ENCODE measurements around the gene SPAAR. TPM values are rescaled to one million over a fixed set of nuclear protein-coding genes. Genes with fewer than 3 reads are reported as not detected.

The SPAAR gene
- total RNA-seq, 1 donor from 2014 or later, result 0.49 TPM

- Histone ChIP-seq H3K27ac (no peak overlapping the region), H3K27me3 (no peaks in the 10 kb centered on the region), H3K36me3 (no peaks in the 10 kb centered on the region), H3K4me3 (no peak overlapping the region), H3K4me1 (peaks cover 7% of the 10 kb centered on the region), H3K9me3 (no peaks in the 10 kb centered on the region)
- intact Hi-C loops (cut with DNase I), result loop anchor here (5.0 kb wide), 1 partner anchor 38 kb away; the partner anchor contains the start of genes HRCT1 and SPAAR
- TF ChIP-seq POLR2AphosphoS5 (IDR thresholded peaks at IDR 0.05; ENCODE audit: insufficient read depth in 1 of 2, low read depth in 1 of 2) (peak in 1 of 2 donors; percentile 15), POLR2A (IDR thresholded peaks at IDR 0.05) (no peak)
- TF ChIP-seq, protein P1, sequence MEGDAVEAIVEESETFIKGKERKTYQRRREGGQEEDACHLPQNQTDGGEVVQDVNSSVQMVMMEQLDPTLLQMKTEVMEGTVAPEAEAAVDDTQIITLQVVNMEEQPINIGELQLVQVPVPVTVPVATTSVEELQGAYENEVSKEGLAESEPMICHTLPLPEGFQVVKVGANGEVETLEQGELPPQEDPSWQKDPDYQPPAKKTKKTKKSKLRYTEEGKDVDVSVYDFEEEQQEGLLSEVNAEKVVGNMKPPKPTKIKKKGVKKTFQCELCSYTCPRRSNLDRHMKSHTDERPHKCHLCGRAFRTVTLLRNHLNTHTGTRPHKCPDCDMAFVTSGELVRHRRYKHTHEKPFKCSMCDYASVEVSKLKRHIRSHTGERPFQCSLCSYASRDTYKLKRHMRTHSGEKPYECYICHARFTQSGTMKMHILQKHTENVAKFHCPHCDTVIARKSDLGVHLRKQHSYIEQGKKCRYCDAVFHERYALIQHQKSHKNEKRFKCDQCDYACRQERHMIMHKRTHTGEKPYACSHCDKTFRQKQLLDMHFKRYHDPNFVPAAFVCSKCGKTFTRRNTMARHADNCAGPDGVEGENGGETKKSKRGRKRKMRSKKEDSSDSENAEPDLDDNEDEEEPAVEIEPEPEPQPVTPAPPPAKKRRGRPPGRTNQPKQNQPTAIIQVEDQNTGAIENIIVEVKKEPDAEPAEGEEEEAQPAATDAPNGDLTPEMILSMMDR (IDR thresholded peaks at IDR 0.05), result peak; percentile 77 to 86 (median 82)
- DNase-seq (ENCODE audit: extremely low spot score in 2 of 2), result no peak
Measured at GRCh38 chr9:35945341-35946018, 36.2 kb downstream of the SPAAR start.

- Histone ChIP-seq H3K9me3 (no peaks in the 10 kb centered on the region), H3K27me3 (no peaks in the 10 kb centered on the region), H3K27ac (no peak overlapping the region), H3K4me1 (peaks cover 7% of the 10 kb centered on the region), H3K36me3 (no peaks in the 10 kb centered on the region), H3K4me3 (no peak overlapping the region)
- intact Hi-C loops (cut with DNase I), result loop anchor here (5.0 kb wide), 1 partner anchor 41 kb away; the partner anchor contains the start of genes HRCT1 and SPAAR
- TF ChIP-seq POLR2AphosphoS5 (IDR thresholded peaks at IDR 0.05; ENCODE audit: insufficient read depth in 1 of 2, low read depth in 1 of 2) (no peak), POLR2A (IDR thresholded peaks at IDR 0.05) (no peak)
- TF ChIP-seq, protein P1 (IDR thresholded peaks at IDR 0.05), result no peak
- no peak for DNase-seq (ENCODE audit: extremely low spot score in 2 of 2)
Measured at GRCh38 chr9:35948451-35948850, 39.2 kb downstream of the SPAAR start.

DNA sequence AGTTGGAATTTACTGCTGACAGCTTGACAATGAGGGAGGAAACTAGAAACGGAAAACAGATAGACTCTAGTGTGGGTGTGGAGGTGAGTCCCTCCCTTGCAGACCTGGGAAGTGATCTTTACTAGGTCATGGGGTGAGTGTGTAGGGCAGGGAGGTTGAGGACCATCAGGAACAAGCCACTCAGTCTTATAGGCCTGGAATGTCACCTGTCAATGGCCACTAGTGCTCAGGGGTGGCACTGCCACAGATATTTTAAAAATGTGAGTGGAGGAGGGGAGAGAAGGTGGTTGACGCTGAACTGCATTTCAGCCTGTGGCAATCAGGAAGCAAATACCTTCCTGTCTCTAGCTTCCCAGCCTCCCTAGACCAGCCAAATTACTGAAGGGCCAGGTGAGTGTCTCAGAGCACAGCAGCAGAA, 39.6 kb downstream of the SPAAR start:
- Histone ChIP-seq H3K27me3 (no peaks in the 10 kb centered on the region), H3K9me3 (no peaks in the 10 kb centered on the region), H3K27ac (no peak overlapping the region), H3K4me1 (peaks cover 7% of the 10 kb centered on the region), H3K36me3 (no peaks in the 10 kb centered on the region), H3K4me3 (no peak overlapping the region)
- DNase-seq (ENCODE audit: extremely low spot score in 2 of 2), result no peak
- TF ChIP-seq POLR2AphosphoS5 (IDR thresholded peaks at IDR 0.05; ENCODE audit: insufficient read depth in 1 of 2, low read depth in 1 of 2), result no peak
- no peak for TF ChIP-seq POLR2A (IDR thresholded peaks at IDR 0.05)
- TF ChIP-seq, protein P1 (IDR thresholded peaks at IDR 0.05), result no peak
- intact Hi-C loops (cut with DNase I), result loop anchor here (5.0 kb wide), 1 partner anchor 42 kb away; the partner anchor contains the start of genes HRCT1 and SPAAR

GRCh38 chr9:35951736-35952135, 42.4 kb downstream of the SPAAR start:
- DNase-seq (ENCODE audit: extremely low spot score in 2 of 2), result no peak
- no peak overlapping the region for H3K27ac ChIP-seq
- H3K9me3 ChIP-seq, result no peaks in the 10 kb centered on the region
- H3K4me3 ChIP-seq, result no peak overlapping the region
- H3K36me3 ChIP-seq, result no peaks in the 10 kb centered on the region
- H3K27me3 ChIP-seq, result no peaks in the 10 kb centered on the region
- intact Hi-C loops (cut with DNase I), result no loop called here
- TF ChIP-seq, protein P1 (IDR thresholded peaks at IDR 0.05), result no peak
- no peaks in the 10 kb centered on the region for H3K4me1 ChIP-seq

GRCh38 chr9:35952526-35953191, 43.4 kb downstream of the SPAAR start:
- H3K9me3 ChIP-seq, result no peaks in the 10 kb centered on the region
- H3K4me1 ChIP-seq, result no peaks in the 10 kb centered on the region
- H3K4me3 ChIP-seq, result no peak overlapping the region
- no peaks in the 10 kb centered on the region for H3K36me3 ChIP-seq
- TF ChIP-seq POLR2AphosphoS5 (IDR thresholded peaks at IDR 0.05; ENCODE audit: insufficient read depth in 1 of 2, low read depth in 1 of 2) (no peak), POLR2A (IDR thresholded peaks at IDR 0.05) (no peak)
- TF ChIP-seq, protein P1 (IDR thresholded peaks at IDR 0.05), result no peak
- no peak overlapping the region for H3K27ac ChIP-seq
- H3K27me3 ChIP-seq, result no peaks in the 10 kb centered on the region
- DNase-seq (ENCODE audit: extremely low spot score in 2 of 2), result no peak
- intact Hi-C loops (cut with DNase I), result no loop called here
